Lower leg skin (tissue), 4 donors: Measurements from ENCODE around the gene TBC1D32. TPM values are rescaled to one million over a fixed set of nuclear protein-coding genes. Genes with fewer than 3 reads are reported as not detected.

Source experiments
- DNase-seq, 2 donors: peaks; one replicate each; pipeline ENCODE4 v3.0.0-alpha.2; 2019; ENCODE audit warnings: low spot score in 2 of 2
- H3K4me3 ChIP-seq: fragments of 200-600 bp; sonication (generic); 2 replicates; pipeline ENCODE4 v1.5.1; 2017; ENCODE audit warnings: mild to moderate bottlenecking, low read depth; ENCODE audit not compliant: poor library complexity, severe bottlenecking
- POLR2A ChIP-seq, 2 donors: fragments of 450-650 bp; IDR thresholded peaks; one replicate each; pipeline ENCODE4 v1.6.1; 2016 to 2017; ENCODE audit warnings: antibody characterized with exemption in 2 of 2, mild to moderate bottlenecking in 1 of 2, moderate library complexity in 1 of 2
- WGBS, 2 donors: methylation state at CpG; one replicate each; pipeline ENCODE4 v1.1.5; 2018; 5-methylcytosine and 5-hydroxymethylcytosine counted together
- intact Hi-C: fragments of 100-400 bp; cut with DNase I; formaldehyde crosslinking; loops from one replicate; pipeline ENCODE4 v1.15.0; 2023; ENCODE audit warnings: low total_unique reads
- total RNA-seq, 4 donors: library from RNA; depleted of rRNA; stranded (reverse); fragments of >200 nt; gene quantifications; one replicate each; pipeline ENCODE4 v1.1.0, GENCODE V29; 2016
- TF ChIP-seq, protein P1 (sequence below), 3 donors: fragments of 450-650 bp; IDR thresholded peaks; one replicate each; pipeline ENCODE4 v1.5.1; 2016; ENCODE audit warnings: antibody characterized with exemption in 3 of 3, mild to moderate bottlenecking in 3 of 3, moderate library complexity in 2 of 3

Gene TBC1D32
- total RNA-seq, 4 donors from 2014 or later: 5.2 to 8.6 (median 6.7) TPM

DNA sequence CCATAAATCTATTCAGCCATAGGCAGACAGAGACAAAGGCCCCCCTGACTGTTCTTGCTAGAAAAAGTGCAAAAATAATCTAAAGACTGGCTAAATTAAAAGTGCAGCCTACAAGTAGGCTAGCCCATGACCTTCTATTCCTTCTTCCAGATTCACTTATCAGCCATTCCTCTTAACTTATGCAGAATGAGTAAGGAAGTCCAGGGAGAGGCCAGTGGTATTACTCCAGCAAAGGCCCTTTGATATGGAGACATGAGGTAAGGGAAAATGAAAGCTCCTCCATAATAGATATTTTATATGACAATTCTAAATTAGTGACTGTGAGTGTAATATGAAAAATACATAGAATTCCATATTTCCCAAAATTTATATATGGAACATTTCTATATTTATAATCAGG lies 199.4 kb downstream of the TBC1D32 start:
- intact Hi-C loops: no loop called here
- DNase-seq: no peak
- no peak overlapping the region for H3K4me3 ChIP-seq
- no peak for TF ChIP-seq POLR2A (IDR thresholded peaks at IDR 0.05)
- TF ChIP-seq, protein P1, sequence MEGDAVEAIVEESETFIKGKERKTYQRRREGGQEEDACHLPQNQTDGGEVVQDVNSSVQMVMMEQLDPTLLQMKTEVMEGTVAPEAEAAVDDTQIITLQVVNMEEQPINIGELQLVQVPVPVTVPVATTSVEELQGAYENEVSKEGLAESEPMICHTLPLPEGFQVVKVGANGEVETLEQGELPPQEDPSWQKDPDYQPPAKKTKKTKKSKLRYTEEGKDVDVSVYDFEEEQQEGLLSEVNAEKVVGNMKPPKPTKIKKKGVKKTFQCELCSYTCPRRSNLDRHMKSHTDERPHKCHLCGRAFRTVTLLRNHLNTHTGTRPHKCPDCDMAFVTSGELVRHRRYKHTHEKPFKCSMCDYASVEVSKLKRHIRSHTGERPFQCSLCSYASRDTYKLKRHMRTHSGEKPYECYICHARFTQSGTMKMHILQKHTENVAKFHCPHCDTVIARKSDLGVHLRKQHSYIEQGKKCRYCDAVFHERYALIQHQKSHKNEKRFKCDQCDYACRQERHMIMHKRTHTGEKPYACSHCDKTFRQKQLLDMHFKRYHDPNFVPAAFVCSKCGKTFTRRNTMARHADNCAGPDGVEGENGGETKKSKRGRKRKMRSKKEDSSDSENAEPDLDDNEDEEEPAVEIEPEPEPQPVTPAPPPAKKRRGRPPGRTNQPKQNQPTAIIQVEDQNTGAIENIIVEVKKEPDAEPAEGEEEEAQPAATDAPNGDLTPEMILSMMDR (IDR thresholded peaks at IDR 0.05): no peak

DNA sequence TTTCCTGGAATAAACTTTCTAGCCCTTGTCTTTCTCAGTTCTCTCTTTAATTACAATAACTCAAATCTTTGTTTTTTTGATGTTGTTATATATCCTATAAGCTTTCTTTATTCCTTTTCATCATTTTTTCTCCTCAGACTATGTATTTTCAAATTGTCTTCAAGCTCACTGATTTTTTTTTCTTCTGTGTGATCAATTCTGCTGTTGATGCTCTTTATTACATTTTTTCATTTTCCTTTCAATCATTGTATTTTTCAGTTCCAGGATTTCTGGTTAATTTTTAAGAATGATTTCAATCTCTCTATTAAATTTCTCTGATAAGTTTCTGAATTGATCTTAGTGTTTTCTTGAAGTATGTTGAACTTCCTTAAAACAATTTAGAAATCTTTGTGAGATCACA lies 209.7 kb downstream of the TBC1D32 start:
- intact Hi-C loops: no loop called here
- TF ChIP-seq, protein P1 (IDR thresholded peaks at IDR 0.05): no peak
- TF ChIP-seq POLR2A (IDR thresholded peaks at IDR 0.05): no peak
- H3K4me3 ChIP-seq: no peak overlapping the region
- no peak for DNase-seq

DNA sequence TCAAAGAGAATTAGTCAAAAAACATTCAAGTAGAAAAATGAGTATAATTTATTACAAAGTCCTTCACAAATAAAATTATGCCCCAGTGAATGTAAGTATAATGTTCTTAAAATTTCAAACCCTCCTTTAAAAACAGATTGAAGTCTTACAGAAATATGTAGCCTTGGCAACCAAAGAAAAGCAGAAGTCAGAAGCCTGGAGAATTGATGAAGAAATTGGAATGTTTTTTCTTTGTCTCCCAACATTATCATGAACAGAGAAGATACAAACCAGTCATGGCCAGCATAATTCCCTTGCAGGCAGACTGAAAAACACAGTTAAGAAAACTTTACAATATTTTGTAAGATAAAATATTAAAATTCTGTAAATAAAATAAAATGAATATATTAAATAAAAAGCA lies 221.9 kb downstream of the TBC1D32 start:
- DNase-seq: no peak
- no peak overlapping the region for H3K4me3 ChIP-seq
- intact Hi-C loops: no loop called here
- TF ChIP-seq POLR2A (IDR thresholded peaks at IDR 0.05): no peak
- TF ChIP-seq, protein P1 (IDR thresholded peaks at IDR 0.05): no peak

DNA sequence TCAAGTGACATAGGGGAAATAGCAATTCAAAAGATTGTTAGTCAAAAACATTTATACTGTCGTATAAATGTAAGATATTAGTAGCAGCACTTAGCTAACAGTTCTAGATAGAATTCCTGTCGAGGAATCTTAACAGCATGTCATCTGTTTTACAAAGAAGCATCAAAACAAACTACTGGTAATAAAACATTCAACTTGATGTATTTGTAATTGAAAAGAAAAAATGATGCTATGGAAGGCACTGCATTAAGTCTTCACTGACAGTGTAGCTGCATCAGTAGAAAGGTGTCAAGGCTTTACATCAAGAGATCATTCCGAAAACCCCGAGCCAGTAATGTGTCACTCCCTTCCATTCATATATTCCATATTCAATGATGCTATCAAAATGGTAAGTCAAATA lies 223.5 kb downstream of the TBC1D32 start:
- TF ChIP-seq, protein P1 (IDR thresholded peaks at IDR 0.05): no peak
- no peak for TF ChIP-seq POLR2A (IDR thresholded peaks at IDR 0.05)
- WGBS, 2 donors: 90 to 93% methylated on average over 4 of the region's 4 CpGs
- no peak overlapping the region for H3K4me3 ChIP-seq
- intact Hi-C loops: no loop called here
- DNase-seq: no peak

DNA sequence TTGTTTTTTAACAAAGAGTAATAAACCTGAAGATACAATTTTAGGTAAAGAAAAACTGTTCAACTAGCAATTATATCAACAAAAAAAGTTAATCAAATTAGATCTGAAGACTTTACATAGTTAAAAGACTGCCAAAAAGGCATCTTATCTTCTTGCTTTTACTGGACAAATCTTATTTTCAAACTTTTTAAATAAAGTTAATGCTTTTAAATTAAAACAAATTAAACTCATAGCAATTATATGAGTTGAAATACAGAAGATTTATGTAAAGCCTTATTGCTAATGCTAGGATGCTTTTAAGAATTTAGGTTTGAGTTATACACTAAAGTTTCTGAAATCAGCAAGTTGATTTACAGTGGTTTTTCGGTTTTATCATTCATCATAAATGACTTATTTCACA lies 227.3 kb downstream of the TBC1D32 start:
- TF ChIP-seq, protein P1 (IDR thresholded peaks at IDR 0.05): no peak
- no peak for TF ChIP-seq POLR2A (IDR thresholded peaks at IDR 0.05)
- 94 to 95% methylated on average over 1 of the region's 1 CpG for WGBS, 2 donors
- DNase-seq: no peak
- intact Hi-C loops: no loop called here
- H3K4me3 ChIP-seq: no peak overlapping the region

DNA sequence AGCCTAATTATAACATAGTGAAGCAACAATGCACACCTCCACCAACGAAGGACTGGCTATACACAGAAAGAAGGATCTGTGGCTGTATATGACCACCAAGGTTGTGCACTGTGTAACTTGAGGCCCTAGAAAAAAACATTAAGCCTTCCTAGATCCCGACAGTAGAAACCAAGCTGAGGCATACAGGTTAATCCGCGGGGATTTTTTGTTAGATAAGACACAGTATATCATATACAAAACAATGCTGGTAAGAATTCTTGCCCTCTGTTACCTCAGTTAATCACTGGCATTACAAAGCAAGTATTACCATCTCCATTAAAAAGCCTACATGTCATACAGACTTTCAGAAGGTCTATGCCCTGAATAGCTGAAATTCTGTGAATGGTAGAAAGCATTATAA lies 228.8 kb downstream of the TBC1D32 start:
- 75% methylated on average over 4 of the region's 4 CpGs for WGBS, 2 donors
- TF ChIP-seq POLR2A (IDR thresholded peaks at IDR 0.05): no peak
- TF ChIP-seq, protein P1 (IDR thresholded peaks at IDR 0.05): no peak
- intact Hi-C loops: no loop called here
- DNase-seq: no peak
- H3K4me3 ChIP-seq: no peak overlapping the region
